CD4-positive, alpha-beta T cell treated with Interleukin-4 for 1 hour (primary cell): Measurements from ENCODE around the gene CDKN2A.

Experiments used
- DNase-seq, 2 donors: peaks; one replicate each; pipeline ENCODE4 v3.0.0-alpha.2; 2020 to 2022

Gene CDKN2A

DNA sequence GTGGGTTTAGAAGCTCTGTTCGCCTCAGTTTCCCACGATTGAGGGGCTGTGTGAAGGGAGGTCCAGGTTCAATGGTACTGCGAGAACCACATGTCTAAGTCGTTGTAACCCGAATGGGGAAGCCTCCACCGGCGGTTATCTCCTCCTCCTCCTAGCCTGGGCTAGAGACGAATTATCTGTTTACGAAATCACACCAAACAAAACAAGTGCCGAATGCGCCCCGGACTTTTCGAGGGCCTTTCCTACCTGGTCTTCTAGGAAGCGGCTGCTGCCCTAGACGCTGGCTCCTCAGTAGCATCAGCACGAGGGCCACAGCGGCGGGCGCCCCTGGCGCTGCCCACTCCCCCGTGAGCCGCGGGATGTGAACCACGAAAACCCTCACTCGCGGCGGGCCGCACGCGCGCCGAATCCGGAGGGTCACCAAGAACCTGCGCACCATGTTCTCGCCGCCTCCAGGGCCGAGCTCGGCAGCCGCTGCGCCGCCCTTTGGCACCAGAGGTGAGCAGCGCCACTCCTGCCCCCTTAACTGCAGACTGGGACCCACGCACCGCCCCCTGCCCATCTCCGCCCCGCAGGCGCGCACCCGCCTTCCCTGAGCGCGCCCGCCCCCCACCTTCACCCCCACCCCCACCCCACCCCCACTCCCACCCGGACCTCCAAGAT, at the start of gene CDKN2A:
Gene CDKN2A, minus strand, starts transcription at position 500 of the 663 bp plus-strand sequence.
- peak; percentile 61 to 71 for DNase-seq

- DNase-seq = no peak
Observed at GRCh38 chr9:22043928-22044327, 49.7 kb upstream of the CDKN2A start.

GRCh38 chr9:22041775-22042174, 47.6 kb upstream of the CDKN2A start:
- no peak for DNase-seq

GRCh38 chr9:22041344-22041743, 47.2 kb upstream of the CDKN2A start:
- no peak for DNase-seq

DNA sequence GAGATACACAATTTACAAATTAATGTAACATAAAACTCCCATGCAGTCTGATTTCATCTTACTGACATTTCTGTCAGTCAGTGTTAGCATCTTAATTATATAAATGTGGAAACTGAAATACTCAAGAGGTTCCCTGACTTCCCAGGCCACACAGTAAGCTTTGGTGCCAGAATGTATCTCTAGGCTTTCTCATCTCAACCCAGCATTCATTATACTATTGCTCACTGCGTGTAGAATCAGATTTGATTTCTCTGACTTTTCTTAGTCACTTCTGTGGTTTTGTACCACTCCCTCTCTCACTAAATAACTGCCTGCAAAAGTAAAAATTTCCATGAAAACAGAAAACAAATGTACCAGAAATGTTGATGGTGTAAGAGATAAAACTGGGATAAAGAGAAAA, 46.6 kb upstream of the CDKN2A start:
- no peak for DNase-seq

DNA sequence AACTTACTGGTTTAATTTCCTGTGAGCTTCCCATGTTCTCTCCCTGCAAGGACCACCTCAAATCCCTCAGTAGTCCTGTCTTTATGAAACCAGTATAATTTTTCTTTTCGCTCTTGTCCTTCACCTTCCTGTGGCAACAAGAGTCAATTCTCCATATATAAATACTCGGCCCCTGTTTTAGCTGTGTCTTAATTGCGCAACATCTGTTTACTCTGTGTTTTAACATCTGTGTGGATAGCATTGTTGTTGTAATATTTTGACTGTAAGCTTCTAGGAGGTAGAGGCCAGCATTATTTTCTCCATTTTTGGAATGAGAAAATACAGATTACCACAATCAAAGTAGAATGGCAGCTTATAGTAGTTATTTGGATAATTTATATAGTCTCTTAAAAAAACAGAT, 45.1 kb upstream of the CDKN2A start:
- DNase-seq = no peak

- DNase-seq = peak in 1 of 2 donors; percentile 49
Observed at GRCh38 chr9:22037954-22038690, 43.9 kb upstream of the CDKN2A start.

DNA sequence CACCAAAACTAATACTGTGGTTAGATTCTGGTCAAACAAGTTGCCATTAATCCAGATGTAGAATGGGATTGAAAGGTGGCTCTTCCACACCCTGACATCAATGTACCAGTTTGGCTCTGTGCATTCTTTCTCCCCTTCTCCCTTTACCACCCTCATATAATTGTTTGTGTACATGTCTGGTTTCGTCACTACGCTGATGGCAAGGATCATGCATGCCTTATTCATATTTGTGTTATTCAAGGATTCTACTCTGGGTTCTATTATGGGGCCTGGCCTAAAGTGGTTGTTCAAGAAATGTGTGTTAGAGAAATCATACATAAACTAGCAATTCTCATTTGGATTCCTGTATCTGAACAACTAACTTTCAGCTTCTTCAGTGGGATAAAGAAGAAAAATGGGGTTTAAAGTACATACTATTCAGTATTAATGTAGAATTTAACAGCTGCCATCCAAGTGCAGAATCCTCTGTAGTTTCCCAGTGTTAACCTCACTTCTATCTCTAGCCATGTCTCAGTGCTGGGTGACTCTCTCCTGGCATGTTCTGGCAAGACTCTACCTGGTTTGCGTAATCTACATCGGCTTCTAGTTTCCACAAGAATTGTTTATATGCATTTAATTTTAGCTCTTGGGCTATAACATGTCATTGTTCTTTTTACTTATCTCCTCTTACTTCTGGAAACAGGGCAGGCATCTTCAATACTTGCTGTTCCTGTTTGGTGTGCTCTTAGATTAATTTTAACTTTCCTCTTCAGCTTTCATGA, 42.9 kb upstream of the CDKN2A start:
- no peak for DNase-seq

- peak in 1 of 2 donors; percentile 14 for DNase-seq
Observed at GRCh38 chr9:22035591-22036011, 41.4 kb upstream of the CDKN2A start.

DNA sequence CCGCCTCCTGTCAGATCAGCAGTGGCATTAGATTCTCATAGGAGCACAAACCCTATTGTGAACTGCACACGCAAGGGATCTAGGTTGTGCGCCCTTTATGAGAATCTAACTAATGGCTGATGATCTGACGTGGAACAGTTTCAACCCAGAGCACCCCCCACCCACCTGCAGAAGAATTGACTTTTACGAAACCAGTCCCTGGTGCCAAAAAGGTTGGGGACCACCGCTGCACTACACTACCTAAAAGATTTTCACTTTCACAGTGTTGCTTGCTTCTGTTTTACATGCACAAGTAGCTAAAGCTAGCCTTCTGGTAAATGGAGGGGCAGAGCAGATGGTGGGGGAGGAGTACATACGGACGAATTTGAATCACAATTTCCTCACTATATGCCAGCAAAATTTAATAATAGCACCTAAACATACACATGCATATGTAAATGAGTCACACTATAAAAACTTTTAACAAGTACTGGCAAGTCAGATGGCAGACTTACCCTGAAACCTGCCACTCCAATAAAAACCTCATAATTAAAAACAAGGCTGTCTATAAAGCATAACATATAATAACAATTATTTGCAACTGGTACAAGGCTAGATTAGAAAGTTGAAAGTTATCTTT, 38.9 kb upstream of the CDKN2A start:
- DNase-seq = no peak

GRCh38 chr9:22031655-22032411, 37.6 kb upstream of the CDKN2A start:
- DNase-seq = no peak

DNA sequence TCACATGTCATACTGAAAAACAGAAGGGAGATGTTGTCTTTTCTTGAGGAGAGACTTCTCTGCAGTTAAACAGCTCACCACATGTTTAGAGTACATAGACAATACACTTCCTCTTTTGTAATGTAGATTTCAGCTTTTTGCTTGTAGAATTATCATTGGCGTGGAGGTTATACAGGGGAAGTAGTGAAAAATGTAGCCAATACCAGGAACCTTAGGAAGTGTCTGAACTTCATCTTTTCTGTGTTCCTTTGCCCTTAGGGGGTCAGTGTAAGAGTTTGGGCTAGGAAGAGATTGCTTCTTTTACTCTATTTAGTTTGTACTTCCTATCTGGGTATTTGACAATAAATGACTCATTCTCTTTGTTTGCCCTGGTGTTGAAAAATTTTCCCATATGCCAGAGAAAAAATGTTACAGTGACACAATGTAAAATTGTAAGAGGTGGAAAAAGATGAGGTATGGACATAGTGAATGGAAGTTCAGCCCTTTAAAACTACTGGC, 36.0 kb upstream of the CDKN2A start:
- DNase-seq = no peak

GRCh38 chr9:22029231-22029630, 35.0 kb upstream of the CDKN2A start:
- DNase-seq = no peak

DNA sequence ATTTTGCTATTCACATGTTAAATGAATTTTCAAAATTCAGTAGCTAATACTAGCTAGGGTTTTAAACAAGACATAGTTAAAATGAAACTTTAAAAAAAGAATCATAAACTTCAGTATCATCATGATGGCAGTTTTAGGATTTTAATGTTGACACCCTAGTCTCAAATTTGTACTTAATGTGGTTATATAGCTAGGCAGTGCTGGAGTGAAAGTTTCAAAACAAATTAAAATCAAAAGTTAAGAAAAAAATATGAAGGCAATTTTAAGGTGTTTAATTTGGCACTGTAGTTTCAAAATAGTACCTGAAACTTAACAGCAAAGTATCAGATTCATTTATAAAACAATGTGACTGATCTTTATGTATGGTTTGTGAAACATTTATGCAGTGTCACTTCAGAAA, 34.2 kb upstream of the CDKN2A start:
- no peak for DNase-seq

GRCh38 chr9:22026696-22027095, 32.5 kb upstream of the CDKN2A start:
- DNase-seq = no peak

DNA sequence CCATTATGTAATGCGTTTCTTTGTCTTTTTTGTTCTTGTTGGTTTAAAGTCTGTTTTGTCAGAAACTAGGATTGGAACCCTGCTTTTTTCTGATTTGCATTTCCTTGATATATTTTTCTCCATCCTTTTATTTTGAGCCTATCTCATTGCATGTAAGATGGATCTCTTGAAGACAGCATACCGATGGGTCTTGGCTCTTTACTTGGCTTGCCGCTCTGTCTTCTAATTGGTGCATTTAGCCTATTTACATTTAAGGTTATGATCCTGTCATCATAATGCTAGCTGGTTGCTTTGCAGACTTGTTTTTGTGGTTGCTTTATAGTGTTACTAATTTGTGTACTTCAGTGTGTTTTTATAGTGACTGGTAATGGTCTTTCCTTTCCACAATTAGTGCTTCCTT, 28.2 kb upstream of the CDKN2A start:
- DNase-seq = no peak

GRCh38 chr9:22010866-22011625, 16.9 kb upstream of the CDKN2A start:
- no peak for DNase-seq

GRCh38 chr9:22009506-22009867, 15.3 kb upstream of the CDKN2A start:
- DNase-seq = no peak

DNA sequence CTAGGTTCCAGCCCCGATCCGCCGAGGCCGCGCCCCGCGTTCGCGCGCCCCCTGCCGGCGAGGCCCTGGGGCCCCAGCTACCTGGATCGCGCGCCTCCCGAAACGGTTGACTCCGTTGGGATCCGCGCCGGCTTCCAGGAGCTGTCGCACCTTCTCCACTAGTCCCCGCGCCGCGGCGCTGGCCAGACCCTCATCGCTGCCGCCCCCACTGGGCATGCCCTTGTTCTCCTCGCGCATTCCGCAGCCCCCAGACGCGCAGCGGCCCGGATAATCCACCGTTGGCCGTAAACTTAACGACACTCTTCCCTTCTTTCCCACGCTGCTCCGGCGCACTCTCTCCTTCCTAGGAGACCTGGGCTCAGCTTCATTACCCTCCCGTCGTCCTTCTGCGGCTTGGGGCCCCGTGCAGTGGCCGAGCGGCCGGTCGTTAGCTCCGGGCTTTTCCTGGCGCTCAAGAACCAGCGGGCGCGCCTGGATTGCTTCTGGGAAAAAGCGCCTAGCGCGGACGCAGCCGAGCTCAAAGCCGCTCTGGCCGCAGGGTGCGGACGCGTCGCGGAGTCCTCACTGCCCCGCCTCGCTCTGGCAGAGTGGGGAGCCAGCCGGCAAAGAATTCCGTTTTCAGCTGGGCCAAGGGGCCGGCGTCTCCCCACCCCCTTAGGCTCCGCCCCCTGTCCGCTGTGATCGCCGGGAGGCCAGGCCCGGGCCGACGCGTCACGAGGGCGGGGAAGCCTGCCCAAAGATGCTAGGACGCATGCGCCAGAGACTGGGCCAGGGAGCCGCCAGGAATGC, 14.7 kb upstream of the CDKN2A start, which contains the start of gene CDKN2B:
Gene CDKN2B, minus strand, starts transcription at position 589 of the 789 bp plus-strand sequence. Its CDS starts 352 bp downstream, at position 237.
- peak; percentile 81 to 82 for DNase-seq

- DNase-seq = no peak
Observed at GRCh38 chr9:22008384-22008716, 14.2 kb upstream of the CDKN2A start.
